ENCODE data around the gene MACIR.

Gene MACIR

DNA sequence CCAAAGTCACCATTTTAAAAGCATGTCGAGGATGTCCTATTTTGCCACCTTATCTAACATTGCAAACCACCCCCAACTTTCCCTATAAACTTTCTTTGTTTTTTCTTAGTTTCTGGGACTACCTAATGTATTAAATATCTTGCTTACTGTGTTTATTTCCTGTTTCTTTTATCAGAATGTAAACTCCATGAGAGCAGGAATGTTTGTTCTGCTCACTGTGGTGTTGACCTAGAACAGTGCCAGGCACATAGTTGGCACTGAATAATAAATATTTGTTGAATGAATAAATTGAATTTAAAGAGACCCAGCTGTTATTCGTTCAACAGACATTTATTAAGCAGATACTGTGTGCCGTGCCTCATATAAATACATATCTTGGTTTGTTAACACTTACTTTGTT lies 35.2 kb downstream of the MACIR start:
- no peak for DNase-seq

GRCh38 chr5:103294906-103295305 lies 36.3 kb downstream of the MACIR start:
- no peak for DNase-seq

- DNase-seq, result no peak
Measured at GRCh38 chr5:103295424-103295823, 36.9 kb downstream of the MACIR start.

GRCh38 chr5:103295871-103296270 lies 37.3 kb downstream of the MACIR start:
- DNase-seq, result no peak

GRCh38 chr5:103298117-103298516 lies 39.6 kb downstream of the MACIR start:
- DNase-seq, result no peak

DNA sequence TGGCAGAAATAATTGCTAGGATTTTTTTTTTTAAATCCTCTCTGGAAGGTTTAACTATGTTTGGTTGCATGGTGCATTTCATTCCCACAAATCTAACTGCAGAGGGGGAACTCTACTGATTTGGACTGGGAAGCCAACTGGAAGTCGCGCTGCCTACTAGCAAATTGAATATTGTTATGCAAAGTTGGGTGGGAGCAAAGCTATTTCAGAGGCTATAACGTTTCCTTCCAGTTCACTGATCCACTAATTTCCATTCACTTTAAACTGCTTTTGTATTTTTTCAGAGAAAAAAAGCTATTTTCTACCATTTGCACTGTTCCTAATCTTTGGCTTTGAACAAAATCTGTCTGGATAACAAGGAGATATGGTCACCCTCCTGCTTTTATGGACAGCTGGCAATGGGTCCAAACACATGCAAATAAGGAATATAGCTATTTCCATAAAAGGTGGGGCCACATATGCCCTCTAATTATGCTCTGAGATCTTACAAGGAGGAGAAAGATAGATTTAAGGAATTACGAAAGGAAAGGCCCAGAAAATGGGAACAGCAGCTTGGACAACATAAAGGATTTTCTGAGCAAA lies 40.1 kb downstream of the MACIR start:
- no peak for DNase-seq

GRCh38 chr5:103305809-103306208 lies 47.2 kb downstream of the MACIR start:
- no peak for DNase-seq

DNA sequence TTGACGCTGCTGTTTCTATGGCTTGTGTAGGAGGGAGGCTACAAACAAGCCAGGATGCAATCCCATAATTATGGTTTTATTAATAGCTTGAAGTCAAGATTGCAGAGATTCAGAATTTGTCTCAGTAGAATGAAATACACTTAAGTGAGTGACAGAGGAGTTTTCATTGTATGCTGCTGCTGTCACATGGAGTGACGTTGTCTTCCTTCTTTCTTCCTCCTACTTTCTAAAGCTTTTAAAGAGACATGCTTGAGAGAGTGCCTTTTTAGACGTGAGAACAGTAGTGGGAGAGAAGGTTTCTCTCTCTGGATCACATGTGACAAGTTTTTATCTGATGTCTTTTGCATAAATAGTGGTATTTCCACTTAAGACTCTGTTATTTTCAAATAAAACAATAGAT lies 48.9 kb downstream of the MACIR start:
- no peak for DNase-seq

DNA sequence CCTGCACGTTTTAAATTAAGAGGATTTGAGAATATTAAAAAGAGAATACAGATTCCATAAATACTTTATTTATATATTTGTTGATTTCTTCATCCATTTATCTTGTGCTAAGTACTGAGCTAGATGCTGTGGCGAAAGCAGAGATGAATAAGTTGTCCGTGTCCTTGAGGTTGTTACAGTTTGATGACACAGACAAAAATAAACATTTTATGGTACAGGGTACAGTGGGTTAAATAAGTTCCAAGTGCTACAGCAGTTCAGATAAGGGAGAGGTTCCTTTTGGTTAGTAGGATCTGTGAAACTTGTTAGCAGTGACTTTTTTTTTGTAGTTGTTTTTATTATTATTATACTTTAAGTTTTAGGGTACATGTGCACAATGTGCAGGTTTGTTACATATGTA lies 50.2 kb downstream of the MACIR start:
- DNase-seq, result no peak

GRCh38 chr5:103313056-103313455 lies 54.5 kb downstream of the MACIR start:
- no peak for DNase-seq

GRCh38 chr5:103315455-103315854 lies 56.9 kb downstream of the MACIR start:
- DNase-seq, result no peak

DNA sequence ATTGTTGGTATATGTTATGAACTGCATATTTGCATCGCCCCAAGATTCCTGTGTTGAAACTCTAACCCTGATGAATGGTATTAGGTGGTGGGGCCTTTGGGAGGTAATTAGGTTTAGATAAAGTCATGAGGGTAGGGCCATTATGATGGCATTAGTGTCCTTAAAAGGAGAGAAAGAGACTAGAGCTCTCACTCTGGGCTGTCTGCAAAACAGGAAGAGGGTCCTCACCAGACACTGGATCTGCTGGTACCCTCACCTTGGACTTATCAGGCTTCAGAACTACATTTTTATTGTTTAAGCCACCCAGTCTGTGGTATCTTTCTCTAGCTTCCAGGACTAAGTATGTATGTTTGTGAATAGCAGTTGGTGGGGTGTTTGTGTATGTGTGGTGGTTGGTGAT lies 68.9 kb downstream of the MACIR start:
- DNase-seq, result no peak

- no peak for DNase-seq
Measured at GRCh38 chr5:103327893-103328292, 69.3 kb downstream of the MACIR start.
